Measurements from ENCODE around the gene PTGES2.

GRCh38 chr9:128150594-128151308, 23.2 kb upstream of the PTGES2 start:
- TF ChIP-seq CTCF (IDR thresholded peaks at IDR 0.05; ENCODE audit: low read depth, low read length, poor library complexity, severe bottlenecking) (peak; percentile 76), EZH2phosphoT487 (IDR thresholded peaks at IDR 0.05; ENCODE audit: borderline replicate concordance, low read length) (no peak)
